OCI-LY3 (cell line): ENCODE results near the gene GPR26.

Source experiments
- EZH2phosphoT487 ChIP-seq: fragments of 200-600 bp; shearing (Covaris generic); IDR thresholded peaks from 2 replicates; pipeline ENCODE4 v1.6.1; 2018; ENCODE audit warnings: antibody characterized with exemption, mixed run types, low read depth
- TF ChIP-seq, protein P1 (sequence below): fragments of 200-600, 300-600 bp; sonication (generic); IDR thresholded peaks from 2 replicates; pipeline ENCODE4 v1.5.1; 2014; ENCODE audit warnings: antibody characterized with exemption, low read length, low read depth

DNA sequence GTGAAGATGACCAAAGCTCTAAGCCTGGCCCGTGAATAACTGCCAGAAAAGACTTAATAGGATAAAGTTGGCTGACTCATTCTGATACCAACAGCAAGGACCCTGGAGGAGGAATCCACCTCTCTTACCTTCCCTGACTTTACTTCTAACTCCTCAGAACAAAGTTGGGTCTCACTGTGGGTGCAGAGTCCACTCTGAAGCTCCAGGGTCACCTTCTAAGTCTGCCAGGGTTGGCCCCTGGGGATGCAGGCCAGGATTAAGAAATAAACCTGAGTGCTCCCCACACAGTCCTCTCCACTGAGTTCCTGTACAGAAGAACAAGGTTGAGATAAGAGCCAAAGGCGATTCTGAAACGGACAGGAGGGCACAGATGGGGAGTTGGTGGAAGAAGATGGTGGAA, 54.4 kb downstream of the GPR26 start:
- TF ChIP-seq, protein P1, sequence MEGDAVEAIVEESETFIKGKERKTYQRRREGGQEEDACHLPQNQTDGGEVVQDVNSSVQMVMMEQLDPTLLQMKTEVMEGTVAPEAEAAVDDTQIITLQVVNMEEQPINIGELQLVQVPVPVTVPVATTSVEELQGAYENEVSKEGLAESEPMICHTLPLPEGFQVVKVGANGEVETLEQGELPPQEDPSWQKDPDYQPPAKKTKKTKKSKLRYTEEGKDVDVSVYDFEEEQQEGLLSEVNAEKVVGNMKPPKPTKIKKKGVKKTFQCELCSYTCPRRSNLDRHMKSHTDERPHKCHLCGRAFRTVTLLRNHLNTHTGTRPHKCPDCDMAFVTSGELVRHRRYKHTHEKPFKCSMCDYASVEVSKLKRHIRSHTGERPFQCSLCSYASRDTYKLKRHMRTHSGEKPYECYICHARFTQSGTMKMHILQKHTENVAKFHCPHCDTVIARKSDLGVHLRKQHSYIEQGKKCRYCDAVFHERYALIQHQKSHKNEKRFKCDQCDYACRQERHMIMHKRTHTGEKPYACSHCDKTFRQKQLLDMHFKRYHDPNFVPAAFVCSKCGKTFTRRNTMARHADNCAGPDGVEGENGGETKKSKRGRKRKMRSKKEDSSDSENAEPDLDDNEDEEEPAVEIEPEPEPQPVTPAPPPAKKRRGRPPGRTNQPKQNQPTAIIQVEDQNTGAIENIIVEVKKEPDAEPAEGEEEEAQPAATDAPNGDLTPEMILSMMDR = no peak
- no peak for TF ChIP-seq EZH2phosphoT487
